HEK293T (cell line): ENCODE data around the gene SRGAP3.

ENCODE experiments used
- ARNT ChIP-seq: fragments of 450-650 bp; IDR thresholded peaks from 2 replicates; pipeline ENCODE4 v1.6.1; 2017; ENCODE audit warnings: mild to moderate bottlenecking
- BHLHE40 ChIP-seq: fragments of 450-650 bp; IDR thresholded peaks from 2 replicates; pipeline ENCODE4 v1.6.1; 2016; ENCODE audit warnings: mild to moderate bottlenecking, moderate library complexity, borderline replicate concordance
- CTBP1 ChIP-seq: fragments of 450-650 bp; IDR thresholded peaks from 2 replicates; pipeline ENCODE4 v1.6.1; 2016; ENCODE audit warnings: borderline replicate concordance
- ELF4 ChIP-seq: fragments of 450-650 bp; IDR thresholded peaks from 2 replicates; pipeline ENCODE4 v1.6.1; 2017; ENCODE audit warnings: antibody characterized with exemption
- FOXM1 ChIP-seq: fragments of 450-650 bp; IDR thresholded peaks from 2 replicates; pipeline ENCODE4 v1.6.1; 2017; ENCODE audit warnings: mild to moderate bottlenecking, borderline replicate concordance
- LEF1 ChIP-seq: fragments of 450-650 bp; IDR thresholded peaks from 2 replicates; pipeline ENCODE4 v1.6.1; 2017; ENCODE audit warnings: mild to moderate bottlenecking, borderline replicate concordance
- NFRKB ChIP-seq: fragments of 450-650 bp; IDR thresholded peaks from 2 replicates; pipeline ENCODE4 v1.6.1; 2016; ENCODE audit warnings: mild to moderate bottlenecking, moderate library complexity
- PKNOX1 ChIP-seq: fragments of 450-650 bp; IDR thresholded peaks from 2 replicates; pipeline ENCODE4 v1.6.1; 2016
- SP1 ChIP-seq: fragments of 450-650 bp; IDR thresholded peaks from 2 replicates; pipeline ENCODE4 v1.6.1; 2017
- SUZ12 ChIP-seq: fragments of 450-650 bp; IDR thresholded peaks from 2 replicates; pipeline ENCODE4 v1.6.1; 2016; ENCODE audit warnings: mild to moderate bottlenecking
- TARDBP ChIP-seq: fragments of 450-650 bp; IDR thresholded peaks from 2 replicates; pipeline ENCODE4 v1.6.1; 2016

DNA sequence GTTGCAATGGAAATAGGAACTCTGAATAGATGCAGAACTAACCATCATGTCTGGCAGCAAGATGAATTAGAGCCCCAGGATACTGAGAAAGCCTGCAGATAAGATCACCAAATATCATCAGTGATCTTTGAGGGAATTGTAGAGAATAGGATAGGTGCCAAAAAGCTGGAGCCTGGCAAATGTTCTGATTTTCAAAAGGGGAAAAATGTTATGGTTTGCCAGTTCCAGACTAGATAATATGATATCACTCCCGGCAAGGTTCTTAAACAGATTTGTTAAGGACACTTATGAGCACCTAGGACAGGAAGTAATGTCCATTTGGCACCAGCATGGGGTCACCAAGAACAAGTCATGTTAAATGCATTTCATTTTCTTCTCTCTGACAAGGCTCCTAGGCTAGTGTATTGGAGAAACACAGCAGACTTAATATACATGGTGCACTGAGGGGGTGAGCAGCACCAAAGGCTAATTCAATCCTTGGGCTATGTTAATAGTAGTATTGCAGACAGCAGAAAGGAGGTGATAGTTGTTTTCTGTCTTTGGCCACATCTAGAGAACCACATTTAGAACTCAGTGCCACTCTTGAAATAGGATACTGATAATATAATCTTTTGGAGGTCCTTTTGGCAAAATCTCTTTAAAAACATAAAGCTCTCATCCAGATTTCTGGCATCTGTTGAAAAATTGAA is 4.8 kb downstream of the SRGAP3 start:
- TF ChIP-seq NFRKB (no peak), BHLHE40 (no peak), ARNT (no peak), FOXM1 (no peak), LEF1 (no peak), SP1 (no peak), SUZ12 (no peak), TARDBP (no peak), PKNOX1 (no peak), ELF4 (no peak), CTBP1 (no peak)
